HG03175 (cell line): Measurements from ENCODE around the gene CAPZA1.

Experiments used
- ATAC-seq: cut with Tn5 transposase; IDR thresholded peaks from one replicate; pipeline ENCODE4 v1.9.1; 2021; ENCODE audit warnings: mild to moderate bottlenecking, moderate library complexity; ENCODE audit not compliant: unreplicated experiment

Gene CAPZA1

DNA sequence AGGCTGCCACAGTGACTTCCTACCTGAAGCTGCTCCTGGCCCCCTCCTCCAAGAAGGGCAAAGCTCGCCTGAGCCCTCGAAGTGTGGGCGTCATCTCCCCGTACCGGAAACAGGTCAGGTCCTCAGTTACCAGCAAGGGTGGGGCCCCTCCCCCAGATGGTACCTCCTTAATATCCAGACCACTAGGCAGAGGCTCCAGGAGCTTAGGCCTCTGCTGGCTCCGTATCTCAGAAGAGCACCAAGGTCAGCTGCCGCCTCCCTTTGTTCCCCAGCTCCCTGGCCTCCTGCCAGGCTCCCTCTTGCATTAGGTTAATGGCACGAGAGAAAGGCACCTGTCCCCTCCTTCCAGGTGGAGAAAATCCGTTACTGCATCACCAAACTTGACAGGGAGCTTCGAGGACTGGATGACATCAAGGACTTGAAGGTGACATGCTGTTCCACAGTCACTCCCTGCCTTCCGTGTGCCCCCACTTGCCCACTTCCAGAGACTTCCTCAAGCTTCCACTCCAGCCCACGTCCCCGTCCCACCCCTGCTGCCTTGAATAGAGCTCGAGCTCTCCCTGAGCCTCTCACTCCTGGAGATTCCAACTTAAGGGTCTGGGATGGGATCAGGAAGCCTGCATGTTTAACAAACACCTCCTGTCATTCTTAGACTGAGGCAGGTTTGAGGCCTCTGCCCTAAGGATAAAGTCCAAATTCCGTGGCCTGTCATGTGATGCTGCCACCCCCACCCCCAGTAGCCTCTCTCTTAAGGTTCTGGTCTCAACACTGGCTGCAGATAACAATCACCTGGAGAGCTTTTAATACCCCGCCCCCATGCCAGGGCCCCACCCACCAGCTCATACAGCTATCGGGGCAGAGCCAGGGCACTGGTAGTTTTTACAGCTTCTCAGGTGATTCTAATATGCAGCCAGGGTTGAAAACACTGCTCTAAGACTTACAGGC is 79.0 kb downstream of the CAPZA1 start:
- ATAC-seq: no peak

DNA sequence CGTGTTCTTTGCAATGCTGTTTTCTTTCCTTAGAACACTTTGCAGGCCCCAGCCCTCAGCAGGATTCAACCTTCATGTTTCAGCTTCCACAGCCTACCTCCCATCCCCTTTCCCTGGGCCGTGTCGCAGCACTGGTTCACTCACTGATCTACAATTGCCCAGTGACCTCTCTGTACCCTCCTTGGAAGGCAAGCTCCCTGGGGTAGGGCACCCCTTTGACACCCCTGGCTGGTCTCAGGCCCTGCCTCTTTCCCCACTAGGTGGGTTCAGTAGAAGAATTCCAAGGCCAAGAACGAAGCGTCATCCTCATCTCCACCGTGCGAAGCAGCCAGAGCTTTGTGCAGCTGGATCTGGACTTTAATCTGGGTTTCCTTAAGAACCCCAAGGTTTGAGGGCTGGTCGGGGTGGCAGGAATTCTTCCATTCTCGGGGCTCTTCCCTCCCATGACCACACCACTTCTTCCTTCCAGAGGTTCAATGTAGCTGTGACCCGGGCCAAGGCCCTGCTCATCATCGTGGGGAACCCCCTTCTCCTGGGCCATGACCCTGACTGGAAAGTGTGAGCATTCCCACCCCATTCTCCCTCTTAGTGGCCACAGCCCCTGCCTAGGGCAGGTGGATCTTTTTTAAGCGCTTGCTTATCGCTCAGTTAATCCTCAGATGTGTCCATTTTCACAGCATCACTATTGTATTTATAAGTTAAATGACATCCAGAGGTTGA is 80.0 kb downstream of the CAPZA1 start:
- no peak for ATAC-seq

DNA sequence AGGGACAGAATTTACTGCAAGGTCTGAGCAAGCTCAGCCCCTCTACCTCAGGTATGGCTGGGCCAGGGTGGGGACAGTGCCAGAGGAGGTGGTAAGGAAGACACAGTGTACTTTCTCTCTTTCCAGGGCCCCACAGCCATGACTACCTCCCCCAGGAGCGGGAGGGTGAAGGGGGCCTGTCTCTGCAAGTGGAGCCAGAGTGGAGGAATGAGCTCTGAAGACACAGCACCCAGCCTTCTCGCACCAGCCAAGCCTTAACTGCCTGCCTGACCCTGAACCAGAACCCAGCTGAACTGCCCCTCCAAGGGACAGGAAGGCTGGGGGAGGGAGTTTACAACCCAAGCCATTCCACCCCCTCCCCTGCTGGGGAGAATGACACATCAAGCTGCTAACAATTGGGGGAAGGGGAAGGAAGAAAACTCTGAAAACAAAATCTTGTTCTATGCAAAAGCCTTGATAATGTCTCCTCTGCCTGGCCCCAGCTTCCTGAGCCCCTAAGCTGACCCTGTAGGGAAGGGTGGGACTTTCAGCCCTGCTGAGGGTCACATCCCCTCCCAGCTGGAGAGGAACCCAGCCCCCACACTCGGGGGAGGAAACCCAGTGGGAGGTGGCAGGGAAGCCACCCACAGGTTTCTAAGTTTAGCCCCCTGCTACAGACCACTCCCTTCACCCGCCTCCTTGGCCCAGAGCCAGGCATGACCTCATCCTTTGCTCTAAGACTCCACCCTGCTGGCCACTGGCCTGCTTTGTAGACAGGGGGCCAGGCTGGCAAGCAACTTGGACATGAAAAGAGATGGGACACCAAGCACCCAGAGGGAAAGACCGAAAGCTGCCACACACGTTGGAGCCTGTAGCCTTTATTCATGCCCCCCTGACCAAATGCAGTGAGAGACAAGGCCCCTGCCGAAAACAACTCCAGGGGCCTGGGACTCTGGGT is 80.9 kb downstream of the CAPZA1 start:
- ATAC-seq: peak; percentile 39

DNA sequence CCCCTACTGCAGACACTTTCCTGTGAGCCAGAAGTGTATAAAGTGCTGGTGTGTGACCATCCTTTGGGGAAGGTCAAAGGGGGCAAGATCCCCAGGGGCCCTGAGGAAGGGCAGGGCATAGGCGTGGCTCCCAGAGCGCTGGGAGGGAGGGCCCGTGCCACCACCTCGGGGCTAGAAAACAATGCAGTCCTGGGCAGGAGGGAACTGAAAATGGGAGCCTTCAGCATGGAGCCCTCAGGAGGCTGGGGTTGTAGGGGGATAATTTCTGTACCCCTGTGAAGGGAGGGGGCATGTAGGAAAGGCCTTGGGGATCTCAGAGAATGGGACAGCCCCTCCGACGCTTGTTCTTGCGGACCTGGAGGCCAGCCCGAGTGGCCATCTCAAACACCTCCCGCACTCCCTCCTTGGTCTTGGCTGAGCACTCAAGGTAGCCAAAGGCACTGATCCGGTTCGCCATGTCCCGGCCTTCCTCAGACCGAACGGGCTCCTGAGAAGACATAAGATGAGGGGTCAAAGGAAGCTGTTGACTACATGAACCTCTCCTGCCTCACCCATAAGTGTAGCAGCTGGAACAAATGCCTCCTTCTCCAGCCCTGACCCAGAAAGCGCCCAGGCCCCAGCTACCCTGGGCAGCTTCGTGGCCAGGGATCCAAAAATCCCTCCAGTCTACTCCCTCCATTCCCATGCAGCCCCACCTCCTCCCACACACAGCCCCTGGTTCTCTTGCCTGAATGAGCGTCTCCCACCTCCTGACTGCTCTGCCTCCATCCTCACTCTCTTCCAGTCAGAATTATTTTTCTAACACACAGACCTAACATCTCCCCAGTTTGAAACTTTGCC is 81.8 kb downstream of the CAPZA1 start:
- ATAC-seq: no peak

DNA sequence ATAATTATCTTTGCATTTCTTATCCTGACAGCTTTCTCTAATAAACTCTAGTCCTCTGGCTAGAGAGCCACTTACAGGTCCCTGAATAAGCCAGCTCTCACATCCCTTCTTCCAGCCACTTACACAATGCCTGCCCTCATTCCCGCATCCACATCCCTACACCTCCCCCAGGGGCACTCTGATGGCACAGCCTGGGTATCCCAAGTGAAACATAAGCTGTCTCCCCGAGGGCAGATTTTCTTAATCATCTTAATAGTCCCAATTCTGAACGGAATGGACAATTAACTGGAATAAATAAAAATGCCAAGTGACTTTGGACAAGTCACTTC is 82.4 kb downstream of the CAPZA1 start:
- ATAC-seq: no peak

DNA sequence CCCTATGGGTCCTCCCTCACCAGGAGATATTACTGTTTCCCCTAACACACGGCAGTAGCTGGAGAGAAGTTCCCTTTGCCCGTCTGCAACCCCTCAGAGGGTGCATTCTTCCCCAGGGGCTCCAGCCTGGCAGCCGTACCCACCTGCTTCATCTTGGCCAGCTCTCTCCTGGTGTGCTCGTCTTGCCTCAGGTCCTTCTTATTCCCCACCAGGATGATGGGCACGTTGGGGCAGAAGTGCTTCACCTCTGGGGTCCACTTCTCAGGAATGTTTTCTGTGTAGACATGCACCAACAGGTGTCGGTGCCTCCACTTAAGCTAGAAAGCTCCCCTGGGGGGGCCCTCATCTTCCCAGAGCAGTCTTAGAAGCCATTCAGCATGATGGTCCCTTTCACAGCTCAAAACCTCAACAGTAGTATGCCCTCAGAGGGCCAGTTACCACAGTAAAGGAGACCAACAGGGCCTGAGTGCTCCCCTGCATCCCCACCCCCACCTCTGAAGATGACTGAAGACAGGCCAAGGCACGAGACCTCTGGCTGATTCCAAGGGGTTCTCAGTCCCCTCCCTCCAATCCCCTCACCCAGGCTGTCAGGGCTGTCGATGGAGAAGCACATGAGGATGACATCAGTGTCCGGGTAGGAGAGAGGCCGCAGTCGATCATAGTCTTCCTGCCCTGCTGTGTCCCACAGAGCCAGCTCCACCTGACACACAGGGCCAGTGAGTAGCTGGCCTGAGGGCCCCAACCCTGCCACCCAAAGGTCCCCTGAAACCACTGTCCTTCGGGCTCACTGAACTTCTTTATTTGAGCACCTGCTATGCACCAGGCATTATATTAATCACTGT is 83.0 kb downstream of the CAPZA1 start:
- no peak for ATAC-seq

DNA sequence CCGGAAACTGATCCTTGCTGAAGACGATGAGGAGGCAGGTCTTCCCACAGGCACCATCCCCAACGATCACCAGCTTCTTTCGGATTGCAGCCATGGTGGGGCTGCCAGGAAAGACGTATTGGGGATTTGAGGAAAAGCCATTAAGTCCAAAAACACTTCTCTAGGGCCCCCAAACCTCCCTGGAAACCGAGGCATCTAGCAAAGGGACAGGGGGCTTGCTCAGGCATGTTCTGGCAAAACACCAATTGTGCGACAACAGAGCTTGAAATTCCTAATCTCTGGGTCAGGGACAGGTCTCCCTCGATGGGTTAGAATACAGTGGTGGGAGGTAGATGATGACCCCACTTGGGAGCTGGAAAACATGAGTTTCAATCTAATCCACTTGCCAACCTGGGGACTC is 84.1 kb downstream of the CAPZA1 start:
- ATAC-seq: no peak

DNA sequence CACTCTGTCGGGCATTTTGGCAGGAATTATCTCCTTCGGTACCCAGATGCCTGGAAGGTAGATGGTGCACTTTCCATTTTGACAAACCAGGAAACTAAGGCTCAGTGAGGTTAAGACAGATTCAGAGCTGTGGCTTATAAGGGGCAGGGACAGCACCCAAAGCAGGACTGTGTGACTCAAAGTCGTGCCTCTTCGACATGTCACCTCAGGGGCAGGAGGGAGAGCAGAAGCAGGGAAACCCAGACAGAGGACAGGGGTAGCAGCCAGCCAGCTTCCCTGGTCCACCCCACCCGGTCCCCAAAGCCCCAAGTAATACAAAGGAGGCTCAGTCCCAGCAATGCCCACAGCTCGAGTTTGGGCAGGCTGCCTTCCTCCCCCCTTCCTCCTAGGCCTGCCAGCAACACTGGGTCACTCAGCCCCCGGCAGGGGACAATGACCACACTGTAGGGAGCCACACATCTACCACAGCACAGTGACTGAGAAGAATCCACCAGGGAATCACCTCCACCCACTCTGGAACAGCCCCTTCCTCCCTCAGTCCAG is 84.8 kb downstream of the CAPZA1 start:
- ATAC-seq: peak; percentile 3

DNA sequence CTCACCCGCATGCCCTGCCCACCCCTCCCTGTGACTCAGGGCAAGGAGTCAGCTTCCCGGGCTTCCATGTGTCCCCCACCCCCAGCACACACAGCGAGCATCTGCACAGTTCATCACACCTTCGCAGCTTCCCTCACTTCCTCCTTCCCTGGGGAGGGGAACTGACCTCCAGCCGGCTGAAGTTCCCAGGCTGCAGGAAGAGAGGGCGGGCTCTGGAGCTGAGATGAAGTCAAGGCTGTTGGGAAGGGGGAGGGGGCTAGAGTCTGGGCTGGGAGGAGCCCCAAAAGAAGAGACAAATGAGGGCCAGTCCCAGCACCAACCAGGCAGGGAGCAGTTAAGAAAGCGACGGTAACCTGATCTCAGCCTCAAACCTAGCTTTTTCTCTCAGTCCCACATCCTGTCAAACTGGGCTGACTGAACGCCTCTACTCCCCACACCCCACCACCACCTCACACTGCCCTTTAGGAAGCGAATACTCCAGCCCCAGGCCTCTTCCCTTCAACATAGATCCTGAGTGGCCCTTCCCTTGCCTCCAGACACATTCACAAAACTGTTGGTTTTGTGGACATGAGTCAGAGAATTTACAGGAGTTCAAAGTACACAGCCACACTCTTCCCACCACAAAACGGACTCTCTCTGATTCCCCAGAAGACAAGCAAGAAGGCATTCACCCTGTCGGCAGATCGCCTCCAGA is 85.4 kb downstream of the CAPZA1 start:
- ATAC-seq: peak; percentile 62

DNA sequence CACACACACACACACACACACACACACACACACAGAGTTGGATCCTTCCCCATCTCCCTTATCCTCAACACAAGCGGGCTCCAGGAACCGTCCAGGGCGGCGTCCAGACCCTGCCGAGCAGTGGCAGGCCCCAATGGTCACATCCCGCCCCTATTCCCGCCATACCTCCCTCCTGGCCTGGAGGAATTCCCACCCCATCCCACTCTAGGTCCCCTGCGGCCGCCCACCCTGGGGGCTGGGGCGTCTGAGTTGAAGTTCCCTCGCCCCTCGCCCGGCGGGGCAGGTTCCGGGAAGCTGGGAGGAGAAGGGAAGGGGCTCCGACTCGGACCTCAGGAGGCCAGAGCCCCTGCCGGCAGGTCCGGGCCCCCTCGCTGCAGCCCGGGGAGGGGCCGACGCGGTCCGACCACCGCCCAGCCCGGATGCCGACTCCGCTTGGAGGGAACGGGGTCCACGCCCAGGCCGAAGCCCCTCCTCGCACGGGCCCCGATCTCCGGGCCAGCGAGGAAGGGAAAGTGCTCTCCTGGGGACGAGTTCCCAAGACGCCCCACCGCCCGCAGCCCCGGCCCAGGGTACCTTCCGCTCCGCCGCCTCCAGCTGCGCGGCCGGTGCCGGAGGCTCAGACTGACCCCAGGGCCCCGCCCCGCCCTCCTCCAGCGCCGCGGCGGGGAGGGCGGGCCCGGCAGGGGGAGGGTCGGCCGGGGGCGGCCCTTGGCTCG is 87.0 kb downstream of the CAPZA1 start, which contains the start of gene RHOC:
Gene RHOC, minus strand, starts transcription at position 623 of the 716 bp plus-strand sequence. CDS start 3,328 bp downstream, outside the sequence.
- peak; percentile 60 for ATAC-seq

DNA sequence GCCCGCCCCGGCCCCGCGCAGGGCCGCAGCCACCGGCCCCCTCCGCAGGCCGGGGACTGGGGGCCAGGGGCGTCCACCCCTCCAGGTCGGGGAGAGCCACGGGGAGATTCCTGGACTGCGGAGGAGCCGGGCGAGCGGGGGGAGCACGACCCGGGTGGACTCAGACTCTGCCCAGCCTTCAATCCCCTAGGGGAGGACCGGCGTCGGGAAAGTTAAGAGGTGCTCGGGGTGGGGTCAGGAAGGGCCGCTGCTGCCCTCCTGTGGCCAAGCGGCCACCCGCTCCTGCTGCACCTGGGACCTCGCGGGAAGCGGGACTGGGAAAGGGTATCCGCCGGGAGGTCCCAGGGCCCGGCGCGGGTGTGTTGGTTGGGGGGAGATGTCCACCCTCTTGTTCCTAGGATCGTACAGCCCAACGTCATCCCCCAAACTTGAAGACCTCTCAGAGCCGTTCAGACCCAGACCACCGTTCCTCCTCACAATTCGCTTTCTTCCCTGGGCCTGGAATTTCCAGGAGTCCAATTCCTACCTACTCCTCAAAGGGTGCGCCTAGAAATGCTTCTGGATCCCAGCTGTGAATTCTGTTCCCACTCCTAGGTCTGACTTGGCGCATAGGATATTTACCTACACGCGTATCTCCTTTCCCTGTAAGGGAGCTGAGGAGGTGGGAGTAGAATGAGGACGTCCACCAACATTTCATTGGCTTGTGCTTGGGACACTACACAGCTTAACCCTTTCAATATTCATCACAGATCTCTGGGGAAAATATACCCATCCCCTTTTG is 87.8 kb downstream of the CAPZA1 start:
- peak; percentile 48 for ATAC-seq

DNA sequence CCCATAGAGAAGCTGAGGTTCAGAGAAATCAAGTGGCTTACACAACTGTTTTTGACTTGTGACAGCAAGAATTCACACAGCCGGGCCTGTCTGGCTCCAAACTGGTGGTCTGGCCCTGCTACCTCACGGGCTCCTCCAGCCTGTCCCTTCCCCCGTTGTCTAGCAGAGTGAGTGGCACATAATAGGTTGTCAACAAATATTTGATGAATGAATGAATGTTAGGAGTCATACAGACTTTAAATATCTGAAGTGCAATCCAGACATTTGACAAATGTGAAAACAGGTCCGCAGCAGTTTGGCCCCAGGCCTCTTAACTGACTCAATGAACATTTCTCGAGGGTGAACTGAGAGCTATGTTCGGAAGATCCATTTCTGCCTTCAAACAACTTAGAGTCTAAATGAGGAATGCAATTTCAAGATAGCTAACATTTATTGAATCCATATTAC is 88.4 kb downstream of the CAPZA1 start:
- ATAC-seq: no peak

DNA sequence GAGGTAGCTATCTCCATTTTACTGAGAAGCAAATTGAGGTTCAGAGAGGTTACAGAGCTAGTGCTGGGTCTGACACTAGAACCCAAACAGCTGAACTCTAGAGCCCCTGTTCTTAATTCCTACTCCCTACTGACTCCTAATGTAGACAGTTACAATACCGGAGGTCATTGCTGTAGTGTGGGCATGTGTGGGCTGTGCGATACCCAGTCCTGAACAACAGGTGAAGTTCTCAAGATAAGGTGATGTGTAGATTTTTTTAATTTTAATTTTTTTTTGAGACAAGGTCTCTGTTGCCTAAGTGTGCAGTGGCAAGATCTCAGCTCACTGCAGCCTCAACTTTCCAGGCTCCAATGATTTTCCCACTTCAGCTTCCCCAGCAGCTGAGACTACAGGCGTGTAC is 88.9 kb downstream of the CAPZA1 start:
- no peak for ATAC-seq

DNA sequence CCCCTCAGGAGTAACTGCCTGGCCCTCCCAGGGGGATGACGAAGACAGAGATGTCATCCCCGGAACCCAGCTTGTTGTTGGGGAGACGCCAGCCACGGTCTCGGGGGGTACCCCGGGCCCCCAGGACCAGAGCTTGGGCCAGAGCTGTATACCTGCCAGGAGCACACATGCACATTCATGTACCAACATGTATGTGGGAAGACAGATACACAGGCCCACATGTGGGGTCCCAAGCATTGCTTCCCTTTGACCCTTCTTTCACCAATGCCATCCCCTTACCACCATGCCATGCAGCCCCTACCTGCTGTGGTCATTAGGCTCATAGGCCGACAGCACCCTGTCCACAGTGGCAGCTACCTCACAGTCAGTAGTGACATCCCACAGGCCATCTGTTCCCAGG is 90.5 kb downstream of the CAPZA1 start:
- no peak for ATAC-seq

DNA sequence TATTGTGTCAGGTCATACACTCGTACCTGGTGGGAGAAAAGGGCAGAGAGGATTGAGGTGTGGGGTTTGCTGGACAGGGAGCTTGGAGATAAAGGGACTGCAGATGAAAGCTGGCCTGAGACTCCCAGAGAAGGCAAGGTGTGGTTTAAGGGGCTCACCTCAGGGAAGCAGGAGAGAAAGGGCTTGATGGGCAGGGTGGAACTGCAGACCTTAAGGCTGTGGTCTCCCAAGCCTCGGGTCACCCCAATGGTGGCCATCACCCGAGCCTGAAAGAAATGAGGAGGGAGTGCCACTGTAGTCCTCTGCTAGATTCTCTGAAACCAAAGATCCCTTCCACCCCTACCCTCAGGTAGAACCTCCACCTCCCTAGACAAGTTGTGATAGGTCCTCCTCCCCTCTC is 91.0 kb downstream of the CAPZA1 start:
- ATAC-seq: no peak

DNA sequence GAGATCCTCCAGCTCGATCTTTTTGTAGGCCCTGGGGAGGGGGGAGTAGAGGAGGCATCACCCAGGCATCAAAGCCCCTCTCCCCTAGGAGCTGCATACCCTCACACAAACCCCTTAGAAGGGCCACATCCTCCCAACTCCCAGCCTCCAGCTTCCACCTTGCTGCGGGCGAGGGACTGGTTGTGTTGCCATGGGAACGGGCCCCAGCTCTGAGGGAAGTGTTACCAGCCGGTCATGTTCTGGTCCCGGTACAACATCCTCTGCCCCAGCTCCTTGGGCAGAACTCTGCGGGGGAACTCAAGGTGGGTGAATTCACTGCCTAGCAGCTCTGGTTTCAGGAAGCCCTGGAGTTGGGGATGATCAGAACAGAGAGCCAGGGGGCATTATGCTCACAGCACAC is 91.4 kb downstream of the CAPZA1 start:
- ATAC-seq: no peak

DNA sequence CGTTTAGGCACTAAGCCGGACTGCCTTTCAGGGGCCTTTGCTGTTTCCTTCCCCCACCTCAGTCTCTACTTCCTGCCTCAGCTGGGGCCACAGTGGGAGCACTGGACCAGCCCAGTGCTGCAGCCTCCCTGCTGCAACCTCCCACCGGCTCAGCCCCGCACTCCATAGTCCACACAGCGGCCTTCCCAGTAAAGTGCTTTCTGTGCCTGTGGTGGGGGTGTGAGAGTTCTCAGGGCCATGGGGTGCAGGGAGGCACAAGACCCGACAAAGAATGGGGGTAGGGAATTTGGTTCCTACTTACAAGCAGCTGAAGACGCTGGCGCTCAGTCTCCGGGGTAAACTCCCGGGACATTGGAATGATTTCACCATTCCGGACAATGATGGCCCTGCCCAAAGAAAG is 92.0 kb downstream of the CAPZA1 start:
- no peak for ATAC-seq
